Right hindlimb (tissue), 1 donor: ENCODE results near the gene HTT.

Source experiments
- DNase-seq: peaks from one replicate; pipeline ENCODE4 v3.0.0-alpha.2; 2018

HTT gene

DNA sequence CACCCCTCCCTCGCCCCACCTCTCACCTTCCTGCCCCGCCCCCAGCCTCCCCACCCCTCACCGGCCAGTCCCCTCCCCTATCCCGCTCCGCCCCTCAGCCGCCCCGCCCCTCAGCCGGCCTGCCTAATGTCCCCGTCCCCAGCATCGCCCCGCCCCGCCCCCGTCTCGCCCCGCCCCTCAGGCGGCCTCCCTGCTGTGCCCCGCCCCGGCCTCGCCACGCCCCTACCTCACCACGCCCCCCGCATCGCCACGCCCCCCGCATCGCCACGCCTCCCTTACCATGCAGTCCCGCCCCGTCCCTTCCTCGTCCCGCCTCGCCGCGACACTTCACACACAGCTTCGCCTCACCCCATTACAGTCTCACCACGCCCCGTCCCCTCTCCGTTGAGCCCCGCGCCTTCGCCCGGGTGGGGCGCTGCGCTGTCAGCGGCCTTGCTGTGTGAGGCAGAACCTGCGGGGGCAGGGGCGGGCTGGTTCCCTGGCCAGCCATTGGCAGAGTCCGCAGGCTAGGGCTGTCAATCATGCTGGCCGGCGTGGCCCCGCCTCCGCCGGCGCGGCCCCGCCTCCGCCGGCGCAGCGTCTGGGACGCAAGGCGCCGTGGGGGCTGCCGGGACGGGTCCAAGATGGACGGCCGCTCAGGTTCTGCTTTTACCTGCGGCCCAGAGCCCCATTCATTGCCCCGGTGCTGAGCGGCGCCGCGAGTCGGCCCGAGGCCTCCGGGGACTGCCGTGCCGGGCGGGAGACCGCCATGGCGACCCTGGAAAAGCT is at the start of gene HTT, which contains the start of gene HTT-AS:
Gene HTT, plus strand, starts transcription at position 604 of the 768 bp plus-strand sequence. Its CDS starts 145 bp downstream, at position 749.
Gene HTT-AS, minus strand, starts transcription at position 461 of the 768 bp plus-strand sequence.
- peak; percentile 98 for DNase-seq

DNA sequence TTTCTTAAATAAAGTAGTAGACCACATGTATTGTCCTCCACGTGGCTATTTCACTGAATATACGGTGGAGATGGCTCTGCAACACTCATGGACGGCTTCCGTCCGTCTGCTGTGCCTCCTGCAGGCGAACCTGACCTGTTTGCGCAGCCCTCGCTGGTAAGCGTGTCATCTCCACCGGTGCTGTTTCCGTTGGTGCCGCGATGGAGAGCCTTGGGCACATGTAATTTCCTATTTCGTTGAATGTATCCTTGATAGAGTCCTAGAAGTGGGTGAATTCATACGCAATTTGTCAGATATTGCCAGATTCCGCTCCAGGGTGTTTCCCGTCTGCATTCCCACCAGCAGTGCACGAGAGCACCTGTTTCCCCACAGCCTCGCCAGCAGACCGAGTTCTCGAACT is 48.6 kb upstream of the HTT start:
- DNase-seq = no peak

DNA sequence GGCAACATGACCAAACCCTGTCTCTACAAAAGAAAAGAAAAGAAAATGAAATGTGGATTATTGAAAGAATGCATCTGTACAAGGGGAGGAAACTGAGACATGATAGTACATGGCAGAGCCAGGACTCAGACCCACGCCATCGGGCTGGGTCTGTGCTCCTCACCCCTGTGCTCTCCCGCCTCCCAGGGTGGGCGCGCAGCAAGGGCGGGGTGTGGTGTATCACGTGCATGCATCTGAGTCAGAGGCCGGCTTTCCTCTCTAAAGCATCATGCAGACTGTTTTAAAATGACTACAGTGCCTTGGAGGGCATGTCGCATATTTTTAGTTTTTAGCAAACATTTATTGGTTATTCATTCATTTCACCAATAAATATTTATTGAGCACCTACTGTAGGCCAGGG is 47.9 kb upstream of the HTT start:
- DNase-seq = no peak

DNA sequence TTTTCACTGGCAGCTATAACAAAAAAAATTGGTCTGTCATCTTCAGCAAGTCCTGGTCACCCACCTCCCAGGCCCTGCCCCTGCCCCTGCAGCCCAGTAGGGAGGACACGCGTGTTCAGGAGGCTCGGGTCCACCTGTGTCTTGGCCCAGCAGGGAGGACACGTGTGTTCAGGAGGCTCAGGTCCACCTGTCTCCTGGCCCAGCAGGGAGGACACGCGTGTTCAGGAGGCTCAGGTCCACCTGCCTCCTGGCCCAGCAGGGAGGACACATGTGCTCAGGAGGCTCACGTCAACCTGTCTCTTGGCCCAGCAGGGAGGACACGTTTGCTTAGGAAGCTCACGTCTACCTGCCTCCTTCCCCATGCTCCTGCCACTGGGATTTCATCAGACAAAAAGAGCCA is 45.0 kb upstream of the HTT start:
- DNase-seq = no peak

DNA sequence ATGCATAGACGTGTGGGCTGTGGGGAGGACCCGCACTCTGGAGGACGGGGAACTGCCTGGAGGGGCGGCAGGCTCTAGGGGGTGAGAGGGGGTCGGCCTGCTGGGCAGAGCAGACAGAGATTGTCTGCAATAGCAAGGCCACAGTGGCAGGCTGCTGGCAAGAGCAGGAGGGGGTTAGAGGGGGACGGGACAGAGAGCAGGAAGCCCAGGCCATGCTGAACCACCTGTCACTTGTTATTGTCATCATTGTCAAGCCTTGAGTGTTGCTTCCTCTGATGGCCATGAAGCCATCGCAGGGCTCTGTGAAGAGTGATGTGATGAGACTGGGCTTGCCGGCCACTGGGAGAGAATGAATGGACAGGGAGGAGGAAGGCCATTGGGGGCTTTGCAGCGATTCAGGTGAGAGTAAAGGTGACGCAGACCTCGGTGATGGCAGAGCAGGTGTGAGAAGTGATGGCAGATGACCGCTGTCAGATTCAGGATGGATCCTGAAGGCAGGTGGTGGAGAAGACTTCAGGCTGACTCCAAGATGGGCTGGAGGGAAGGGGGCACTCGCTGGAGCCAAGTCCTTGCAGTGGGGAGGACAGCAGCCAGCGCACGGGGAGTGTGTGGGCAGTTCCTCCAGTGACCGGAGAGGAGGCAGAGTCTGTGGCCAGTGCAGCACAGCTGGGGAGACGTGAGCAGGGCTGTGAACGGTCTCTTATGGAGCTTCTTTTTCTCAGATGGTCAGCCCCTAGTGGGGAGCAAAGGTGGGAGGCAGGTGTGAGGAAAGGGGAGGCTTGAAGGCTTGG is 43.7 kb upstream of the HTT start:
- DNase-seq = no peak

DNA sequence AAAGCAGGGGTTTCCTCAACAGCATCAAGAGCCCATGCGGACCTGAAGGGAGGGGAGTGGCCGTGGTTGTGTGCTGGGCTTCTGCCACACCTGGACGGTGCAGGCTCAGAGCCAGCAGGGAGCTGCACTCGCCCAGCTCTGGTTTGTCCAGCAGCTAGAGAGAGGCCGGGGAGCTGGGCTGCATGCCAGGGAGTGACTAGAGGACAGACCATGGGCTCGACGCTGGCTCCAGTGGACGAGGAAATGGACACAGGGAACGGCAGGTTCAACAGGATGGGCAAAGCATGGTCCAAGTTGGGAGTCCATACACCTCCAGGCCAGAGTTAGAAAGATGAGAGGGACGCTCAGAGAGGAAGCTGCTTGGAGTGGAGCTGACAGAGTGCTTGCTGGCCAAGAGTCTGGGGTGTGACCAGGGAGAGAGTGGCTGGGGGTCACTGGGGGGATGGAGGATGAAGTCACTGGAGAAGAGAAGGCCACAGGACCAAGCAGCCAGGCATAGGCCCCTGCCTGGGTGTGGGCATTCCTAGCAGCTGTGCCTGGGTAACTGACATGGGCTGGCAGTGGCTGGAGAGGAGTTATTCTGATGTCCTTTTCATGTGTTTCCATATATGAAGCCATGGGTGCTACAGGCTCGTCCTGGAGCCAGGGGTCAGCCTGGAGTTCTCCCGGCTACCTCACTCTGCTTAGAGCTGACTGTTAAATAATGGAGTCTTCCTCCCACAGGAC is 43.0 kb upstream of the HTT start:
- DNase-seq = no peak

DNA sequence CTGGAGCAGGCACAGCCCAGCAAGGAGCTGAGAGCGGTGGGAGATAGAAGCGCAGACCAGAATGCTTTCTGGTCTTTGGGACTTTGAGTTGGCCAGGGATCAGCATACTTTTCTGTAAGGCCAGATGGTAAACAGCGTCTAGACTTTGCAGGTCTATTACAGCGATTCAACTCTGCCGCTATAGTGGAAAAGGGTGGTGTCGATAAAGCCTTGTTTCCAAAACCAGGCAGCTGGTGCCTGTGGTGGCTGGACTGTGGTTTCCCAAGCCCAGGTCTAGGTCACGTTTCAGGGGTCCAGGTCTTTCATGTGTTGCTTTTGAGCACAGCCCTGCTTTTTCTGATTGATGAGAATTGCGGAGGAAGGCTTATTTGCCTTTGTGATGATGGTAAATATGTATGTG is 40.2 kb upstream of the HTT start:
- no peak for DNase-seq

DNA sequence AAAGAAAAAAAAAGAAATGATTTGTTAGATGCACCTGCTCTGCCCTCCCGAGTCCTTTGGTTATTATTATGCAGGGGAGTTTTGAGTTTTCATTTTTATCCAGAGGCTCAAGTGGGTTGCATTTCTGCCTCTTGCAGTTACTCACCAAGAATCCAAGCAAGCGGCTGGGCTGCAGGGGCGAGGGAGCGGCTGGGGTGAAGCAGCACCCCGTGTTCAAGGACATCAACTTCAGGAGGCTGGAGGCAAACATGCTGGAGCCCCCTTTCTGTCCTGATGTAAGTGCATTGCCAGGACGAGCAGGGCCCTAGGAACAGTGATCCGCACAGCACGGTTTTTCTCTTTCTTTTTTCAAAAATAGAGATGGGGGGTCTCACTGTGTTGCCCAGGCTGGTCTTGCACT is 39.2 kb upstream of the HTT start:
- DNase-seq = no peak

DNA sequence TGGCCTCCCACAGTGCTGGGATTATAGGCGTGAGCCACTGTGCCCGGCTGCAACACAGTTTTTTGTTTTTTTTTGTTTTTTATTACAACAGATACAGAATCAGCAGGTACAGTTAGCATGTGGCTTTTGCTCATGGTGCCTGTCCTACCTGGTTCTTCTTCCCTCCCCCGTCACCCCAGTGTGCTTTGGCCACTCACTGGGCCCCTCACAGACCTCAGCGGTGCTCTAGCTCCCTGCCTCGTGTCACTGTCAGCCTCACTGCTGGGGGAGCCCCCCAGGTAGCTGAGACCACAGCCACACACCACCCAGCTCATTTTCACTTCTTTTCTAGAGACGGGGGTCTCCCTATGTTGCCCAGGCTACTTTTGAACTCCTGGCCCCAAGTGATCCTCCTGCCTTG is 38.8 kb upstream of the HTT start:
- no peak for DNase-seq

DNA sequence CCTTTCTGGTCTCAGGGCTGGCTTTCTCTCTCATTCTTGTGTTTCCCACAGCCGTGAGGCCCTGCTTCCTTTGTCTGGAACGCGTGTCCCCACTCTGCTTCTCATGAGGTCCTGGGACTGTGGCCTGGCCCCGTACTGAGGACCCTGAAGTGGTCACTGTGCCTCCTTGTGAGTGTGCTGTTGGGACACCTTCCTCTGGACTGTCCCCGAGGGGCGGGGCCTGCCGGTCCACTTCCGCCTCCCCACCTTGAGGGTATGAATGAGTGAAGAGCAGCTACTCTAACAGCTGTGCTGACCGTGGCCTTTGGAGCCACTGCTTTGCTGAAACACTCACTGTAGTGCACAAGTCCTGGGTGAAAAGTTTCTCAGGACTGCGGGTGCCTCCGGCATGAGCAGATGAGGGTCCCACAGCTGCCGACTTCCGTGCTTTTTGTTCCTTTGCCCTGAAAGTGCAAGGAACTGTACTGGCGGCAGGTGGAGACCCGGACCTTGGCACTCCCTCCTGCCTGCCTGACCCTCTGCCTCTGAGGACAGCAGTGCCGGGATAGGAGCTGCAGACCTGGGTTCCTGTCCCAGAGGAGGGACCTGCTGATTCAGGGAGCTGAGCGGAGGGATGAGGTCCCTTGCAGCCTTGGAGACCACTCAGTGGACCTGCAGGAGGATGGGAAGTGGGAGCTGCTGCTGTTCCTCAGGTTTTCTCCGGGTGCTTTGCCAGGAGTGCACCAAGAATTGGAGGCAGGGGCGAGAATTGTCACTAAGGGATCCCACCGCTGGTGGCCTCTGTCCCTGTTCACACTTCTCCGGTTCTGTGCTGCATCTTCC is 38.1 kb upstream of the HTT start:
- DNase-seq = no peak

DNA sequence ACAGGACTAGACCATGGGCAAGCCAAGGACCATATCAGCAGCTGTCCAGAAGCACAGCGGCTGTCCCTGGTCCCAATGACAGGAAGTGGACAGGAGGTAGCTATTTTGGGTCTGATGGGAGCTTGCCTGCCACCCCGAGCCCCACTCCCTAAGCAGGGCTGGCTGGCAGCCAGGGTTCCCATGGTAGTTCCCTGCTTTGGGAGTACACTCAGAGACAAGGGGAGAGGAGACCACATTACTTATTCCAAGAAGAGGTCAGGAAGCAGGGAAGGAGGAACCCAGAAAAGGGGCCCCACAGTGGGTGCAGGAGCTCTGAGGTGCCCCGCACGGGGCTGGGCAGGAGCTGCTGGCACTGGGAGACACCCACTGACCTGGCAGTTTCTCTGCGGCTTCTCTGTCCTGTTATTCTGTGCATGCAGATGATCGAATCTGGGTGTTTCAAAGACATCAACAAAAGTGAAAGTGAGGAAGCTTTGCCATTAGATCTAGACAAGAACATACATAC is 36.5 kb upstream of the HTT start:
- DNase-seq = peak; percentile 66

DNA sequence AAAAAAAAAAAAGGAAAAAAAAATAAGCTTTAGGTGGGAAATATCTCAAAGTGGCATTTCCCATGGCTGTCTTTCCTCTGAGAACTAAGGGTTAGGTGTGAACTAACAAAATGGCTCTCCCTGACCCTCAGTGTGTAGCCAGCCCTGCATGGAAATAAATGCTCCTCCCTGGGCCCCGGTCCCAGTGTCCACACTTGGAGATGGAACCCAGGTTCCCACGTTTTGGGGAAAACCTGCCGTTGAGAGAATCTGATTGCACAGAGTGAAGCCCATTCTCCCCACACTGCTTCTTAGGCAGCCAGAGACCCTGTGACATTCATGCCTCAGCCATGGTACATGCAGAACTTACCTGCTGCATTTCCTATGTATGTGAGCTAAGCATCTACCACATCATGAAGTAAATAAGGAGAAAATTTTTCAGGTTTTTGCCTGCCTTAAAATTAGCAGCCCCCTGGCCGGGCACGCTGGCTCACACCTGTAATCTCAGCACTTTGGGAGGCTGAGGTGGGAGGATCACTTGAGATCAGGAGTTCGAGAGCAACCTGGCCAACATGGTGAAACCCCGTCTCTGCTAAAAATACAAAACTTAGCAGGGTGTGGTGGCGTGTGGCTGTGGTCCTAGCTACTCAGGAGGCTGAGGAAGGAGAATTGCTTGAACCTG is 34.6 kb upstream of the HTT start:
- no peak for DNase-seq

DNA sequence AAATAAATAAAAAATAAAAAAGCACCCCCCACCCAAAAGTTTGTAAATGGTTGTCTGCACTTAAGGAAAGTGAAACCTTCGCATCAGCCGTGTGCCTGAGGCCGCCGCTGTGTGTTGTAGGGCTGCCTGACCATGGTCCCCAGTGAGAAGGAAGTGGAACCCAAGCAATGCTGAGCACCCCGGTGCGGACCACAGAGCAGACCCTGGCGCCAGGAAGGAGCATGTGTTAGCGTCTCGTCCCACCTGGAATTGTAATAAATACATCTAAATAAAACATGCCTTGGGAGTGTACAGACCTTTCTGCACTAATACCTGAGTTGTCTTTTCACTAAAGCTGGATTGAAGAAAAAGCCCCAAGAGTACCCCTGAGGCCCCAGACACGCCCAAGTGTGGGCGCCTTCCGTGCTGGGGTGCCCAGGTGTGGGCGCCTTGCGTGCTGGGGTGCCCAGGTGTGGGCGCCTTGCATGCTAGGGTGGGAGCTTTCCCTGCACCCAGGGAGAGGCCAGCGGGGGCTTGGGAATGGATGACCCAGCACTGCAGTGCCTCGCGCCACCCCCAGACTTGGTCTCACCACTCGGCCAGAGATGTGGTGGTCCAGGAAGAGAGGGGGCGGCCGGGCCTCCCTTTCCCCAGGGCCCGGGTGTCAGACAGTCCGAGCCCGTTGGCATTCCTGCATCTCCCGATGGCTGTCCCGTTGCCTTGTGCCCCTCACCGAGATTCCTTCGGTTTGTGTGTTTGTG is 33.9 kb upstream of the HTT start:
- no peak for DNase-seq

DNA sequence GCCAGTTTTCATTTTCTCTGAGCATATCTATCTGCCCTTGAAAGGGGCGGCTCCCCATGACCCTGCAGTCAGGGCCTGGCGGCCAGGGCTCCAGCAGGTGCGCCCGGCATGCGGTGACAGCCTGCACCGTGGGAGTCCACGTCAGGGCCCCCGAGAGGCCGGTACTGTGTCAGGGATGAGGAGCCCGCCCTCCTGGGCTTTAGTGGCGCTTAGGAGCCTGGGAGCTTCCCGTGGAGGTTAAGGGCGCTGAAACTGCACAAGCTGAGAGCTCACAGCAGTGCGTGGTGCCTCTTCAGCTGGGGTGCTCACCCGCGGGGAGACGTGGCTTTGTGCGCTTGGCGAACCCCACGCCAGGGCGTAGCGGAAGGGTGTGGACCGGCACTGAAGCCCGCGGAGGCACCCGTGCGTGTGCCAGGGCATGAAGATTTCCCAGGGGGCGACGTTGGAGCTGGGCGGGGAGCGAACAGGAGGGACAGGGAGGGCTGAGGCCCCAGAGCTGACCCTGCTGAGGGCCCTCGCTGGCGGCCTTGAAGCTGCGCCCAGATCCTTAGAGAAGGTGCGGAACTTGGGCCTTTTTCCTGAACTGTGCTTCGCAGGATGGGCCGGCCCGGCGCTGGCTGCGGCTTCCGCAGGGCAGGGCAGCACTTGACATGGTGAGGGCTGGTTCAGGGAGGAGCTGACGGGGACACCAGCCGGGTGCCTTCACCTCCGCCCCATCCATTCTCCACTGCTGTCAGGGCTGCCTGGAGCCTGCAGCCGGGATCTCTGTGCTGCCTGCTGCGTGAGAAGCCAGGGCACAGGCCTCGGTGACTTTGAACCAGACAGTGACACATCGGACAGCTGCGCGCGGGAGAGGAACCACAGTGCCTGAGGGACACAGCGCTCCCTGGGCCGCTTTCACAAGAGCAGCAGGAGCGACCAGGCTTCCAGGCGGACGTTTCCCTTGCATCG is 33.0 kb upstream of the HTT start:
- peak; percentile 71 for DNase-seq

DNA sequence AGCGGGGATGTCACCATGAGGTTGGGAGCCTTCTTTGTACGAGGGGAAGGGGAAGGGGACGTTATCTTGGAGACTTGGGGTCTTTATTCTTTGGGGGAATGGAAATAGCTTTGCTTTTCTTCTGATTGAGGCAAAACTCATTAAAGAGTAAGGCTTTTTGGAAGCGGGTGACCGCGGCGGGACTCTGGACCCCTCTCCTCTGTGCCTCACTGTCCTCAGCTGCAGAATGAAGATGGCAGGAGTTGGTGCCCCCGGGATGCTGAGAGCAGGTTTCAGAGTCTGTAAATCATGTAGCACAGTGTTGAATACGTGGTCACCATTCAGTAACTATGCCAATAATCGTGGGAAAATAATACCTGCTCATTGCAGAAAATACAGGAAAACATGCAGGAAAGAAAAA is 32.3 kb upstream of the HTT start:
- no peak for DNase-seq

DNA sequence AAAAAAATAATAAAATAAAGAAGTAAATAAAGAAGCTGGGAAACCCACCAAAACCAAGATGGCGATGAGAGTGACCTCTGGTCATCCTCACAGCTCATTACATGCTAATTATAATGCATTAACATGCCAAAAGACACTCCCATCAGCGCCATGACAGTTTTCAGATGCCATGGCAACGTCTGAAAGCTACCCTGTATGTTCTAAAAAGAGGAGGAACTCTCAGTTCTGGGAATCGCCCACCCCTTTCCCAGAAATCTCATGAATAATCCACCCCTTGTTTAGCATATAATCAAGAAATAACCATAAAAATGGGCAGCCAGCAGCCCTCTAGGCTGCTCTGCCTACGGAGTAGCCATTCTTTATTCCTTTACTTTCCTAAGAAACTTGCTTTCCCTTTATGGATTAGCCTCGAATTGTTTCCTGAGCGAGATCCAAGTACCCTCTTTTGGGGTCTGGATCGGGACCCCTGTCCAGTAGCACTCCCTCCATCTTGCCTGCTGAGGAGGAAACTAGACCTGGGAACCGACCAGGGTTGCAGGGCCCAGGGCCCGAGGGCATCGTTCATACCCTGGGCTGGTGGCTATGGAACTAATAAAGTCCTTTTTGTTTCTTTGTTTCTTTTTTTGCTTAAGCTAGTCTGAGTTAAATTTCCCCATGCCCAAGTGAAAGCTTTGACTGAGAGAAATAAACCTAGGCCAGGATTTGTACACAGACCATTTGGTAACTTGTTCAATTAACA is 31.0 kb upstream of the HTT start:
- no peak for DNase-seq

DNA sequence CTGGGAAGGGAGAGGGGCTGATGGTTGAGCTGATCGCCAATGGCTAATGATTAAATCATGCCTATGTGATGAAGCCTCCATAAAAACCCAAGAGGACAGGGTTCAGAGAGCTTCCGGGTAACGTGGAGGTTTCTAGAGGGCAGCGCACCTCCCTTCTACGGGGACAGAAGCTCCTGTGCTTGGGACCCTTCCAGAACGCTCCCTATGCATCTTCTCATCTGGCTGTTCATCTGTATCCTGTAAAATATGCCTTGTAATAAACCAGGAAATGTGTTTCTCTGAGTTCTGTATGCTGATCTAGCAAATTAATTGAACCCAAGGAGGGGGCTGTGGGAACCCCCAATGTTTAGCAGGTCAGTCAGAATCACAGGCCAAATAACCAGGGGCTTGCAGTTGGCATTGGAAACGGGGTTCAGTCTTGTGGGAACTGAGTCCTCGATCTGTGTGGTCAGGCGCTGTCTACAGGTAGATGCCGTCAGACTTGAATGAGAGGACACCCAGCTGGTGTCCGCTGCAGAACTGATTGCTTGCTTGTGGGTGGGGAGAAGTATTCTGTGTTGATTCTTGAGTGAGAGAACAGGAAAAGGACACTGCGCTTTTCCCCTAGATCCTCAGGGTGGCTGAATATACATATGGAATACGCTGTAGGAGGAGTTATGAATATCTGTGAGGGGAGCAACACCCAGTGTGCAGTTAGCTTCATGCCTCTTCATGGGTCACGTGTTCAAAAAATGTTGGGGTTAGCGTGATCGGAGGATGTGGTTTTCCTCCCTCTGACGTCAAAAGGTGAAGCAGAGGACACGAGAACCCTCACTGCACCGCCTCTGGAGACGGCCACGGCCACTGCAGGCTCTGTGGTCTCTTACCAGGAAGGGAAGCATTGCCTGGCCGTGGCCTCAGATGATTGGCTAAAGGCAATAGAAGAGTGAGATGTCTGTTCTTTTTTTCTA is 29.3 kb upstream of the HTT start:
- DNase-seq = no peak

DNA sequence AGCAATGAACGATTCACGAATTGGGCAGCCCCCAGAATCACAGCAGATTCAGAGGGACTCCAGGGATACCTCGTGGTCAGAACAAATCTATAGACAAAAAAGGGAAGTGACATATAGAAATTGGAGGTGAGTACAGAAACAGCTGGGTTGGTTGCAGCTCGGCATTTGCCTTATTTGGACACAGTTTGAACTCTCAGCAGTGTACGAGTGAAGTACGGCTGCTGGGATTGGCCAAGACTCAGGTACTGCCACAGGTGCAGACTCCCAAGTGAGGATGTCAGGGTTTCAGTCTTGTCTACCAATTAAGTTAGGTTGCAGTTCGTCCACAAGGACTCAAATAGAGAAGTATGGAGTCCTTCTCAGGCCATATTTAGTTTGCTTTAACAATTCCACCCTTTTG is 28.3 kb upstream of the HTT start:
- DNase-seq = no peak
